WI38 (cell line): Measurements from ENCODE around the gene SLC10A7.

Experiments used
- H3K4me3 ChIP-seq: 2 replicates; pipeline ENCODE4 v1.5.1; 2011; ENCODE audit warnings: low read depth, mild to moderate bottlenecking, control low read depth, low read length
- TF ChIP-seq, protein P1 (sequence below): IDR thresholded peaks from 2 replicates; pipeline ENCODE4 v1.5.1; 2012; ENCODE audit warnings: low read depth, mild to moderate bottlenecking, control low read depth, low read length

The SLC10A7 gene

GRCh38 chr4:146283758-146284651, 237.7 kb downstream of the SLC10A7 start:
- TF ChIP-seq, protein P1, sequence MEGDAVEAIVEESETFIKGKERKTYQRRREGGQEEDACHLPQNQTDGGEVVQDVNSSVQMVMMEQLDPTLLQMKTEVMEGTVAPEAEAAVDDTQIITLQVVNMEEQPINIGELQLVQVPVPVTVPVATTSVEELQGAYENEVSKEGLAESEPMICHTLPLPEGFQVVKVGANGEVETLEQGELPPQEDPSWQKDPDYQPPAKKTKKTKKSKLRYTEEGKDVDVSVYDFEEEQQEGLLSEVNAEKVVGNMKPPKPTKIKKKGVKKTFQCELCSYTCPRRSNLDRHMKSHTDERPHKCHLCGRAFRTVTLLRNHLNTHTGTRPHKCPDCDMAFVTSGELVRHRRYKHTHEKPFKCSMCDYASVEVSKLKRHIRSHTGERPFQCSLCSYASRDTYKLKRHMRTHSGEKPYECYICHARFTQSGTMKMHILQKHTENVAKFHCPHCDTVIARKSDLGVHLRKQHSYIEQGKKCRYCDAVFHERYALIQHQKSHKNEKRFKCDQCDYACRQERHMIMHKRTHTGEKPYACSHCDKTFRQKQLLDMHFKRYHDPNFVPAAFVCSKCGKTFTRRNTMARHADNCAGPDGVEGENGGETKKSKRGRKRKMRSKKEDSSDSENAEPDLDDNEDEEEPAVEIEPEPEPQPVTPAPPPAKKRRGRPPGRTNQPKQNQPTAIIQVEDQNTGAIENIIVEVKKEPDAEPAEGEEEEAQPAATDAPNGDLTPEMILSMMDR: no peak
- no peak overlapping the region for H3K4me3 ChIP-seq

DNA sequence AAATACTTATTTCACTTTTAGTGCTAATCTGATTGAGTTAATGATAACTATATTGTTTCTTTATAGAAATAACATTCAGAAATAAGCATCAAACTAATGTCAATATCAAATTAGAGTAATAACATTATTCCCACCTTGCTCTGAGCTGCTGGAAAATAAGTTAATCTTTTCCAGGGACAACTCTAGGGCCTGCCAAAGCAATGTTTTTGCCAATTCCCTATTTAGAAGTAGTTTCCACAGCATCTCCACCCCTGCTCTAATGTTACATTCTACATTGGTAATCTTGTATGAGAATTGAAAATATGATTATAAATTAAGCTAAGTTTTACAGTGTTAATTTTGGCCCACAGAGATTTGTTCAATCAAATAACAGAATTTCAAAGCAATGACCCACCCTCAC, 239.1 kb downstream of the SLC10A7 start:
- no peak overlapping the region for H3K4me3 ChIP-seq
- TF ChIP-seq, protein P1: no peak

- TF ChIP-seq, protein P1: no peak
- no peak overlapping the region for H3K4me3 ChIP-seq
These were observed 242.8 kb downstream of the SLC10A7 start for GRCh38 chr4:146278986-146279385.

- no peak overlapping the region for H3K4me3 ChIP-seq
- TF ChIP-seq, protein P1: no peak
These were observed 246.4 kb downstream of the SLC10A7 start for GRCh38 chr4:146275370-146275769.

- TF ChIP-seq, protein P1: no peak
- no peak overlapping the region for H3K4me3 ChIP-seq
These were observed 247.0 kb downstream of the SLC10A7 start for GRCh38 chr4:146274774-146275173.

- TF ChIP-seq, protein P1: no peak
- H3K4me3 ChIP-seq: no peak overlapping the region
These were observed 248.4 kb downstream of the SLC10A7 start for GRCh38 chr4:146273204-146273901.

DNA sequence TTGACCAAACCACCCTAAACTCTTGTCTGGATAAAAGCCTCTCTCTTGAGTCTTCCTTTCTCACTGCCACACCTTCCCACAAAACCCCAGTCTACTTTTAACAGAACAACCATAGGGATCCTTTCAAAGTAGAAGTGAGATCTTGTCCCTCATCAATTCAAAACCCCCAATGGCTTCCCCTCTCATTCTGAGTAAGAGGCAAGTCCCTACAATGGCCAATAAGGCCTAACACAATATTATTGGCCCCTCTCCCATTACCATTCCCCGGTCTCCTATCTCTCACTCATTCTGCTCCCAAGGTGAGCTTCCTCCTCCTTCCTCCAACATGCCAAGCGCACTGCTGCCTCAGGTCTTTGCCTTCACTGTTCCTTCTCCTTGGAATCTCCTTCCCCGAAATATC, 250.3 kb downstream of the SLC10A7 start:
- no peak overlapping the region for H3K4me3 ChIP-seq
- TF ChIP-seq, protein P1: no peak
